ENCODE measurements around the gene GPR183.
"Not testable (repeated sequence)": the region's sequence is repeated elsewhere in the genome, so short reads cannot be mapped to it uniquely, and the experiment has no call there.

Gene GPR183

DNA sequence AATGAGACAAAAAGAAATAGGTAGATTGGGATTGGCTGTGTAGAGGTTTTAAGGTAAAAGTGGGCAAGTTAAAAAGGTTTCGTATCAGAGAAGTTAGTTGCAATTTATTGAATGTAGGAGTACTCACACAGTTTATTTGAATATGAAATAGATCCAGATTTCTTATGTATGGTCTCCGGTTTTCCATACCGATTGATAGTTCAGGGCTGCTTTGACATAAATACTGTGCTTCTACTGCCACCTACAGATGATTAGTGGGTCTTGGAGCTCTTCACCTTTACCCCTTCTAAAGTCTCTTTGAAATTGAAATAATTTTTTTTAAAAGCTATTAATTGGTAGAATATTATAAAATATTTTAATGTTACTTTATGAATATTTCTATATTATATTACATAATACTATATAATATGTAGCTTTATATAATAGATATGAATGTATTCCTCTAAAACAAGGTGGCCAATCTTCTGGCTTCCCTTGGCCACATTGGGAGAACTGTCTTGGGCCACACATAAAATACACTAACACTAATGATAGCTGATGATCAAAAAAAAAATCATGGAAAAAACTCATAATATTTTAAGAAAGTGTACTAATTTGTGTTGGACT lies 41.3 kb downstream of the GPR183 start:
- DNase-seq: peak; percentile 65

GRCh38 chr13:99265162-99265800 lies 41.9 kb downstream of the GPR183 start:
- no peak for DNase-seq

- DNase-seq: no peak
These were observed 43.1 kb downstream of the GPR183 start for GRCh38 chr13:99264051-99264450.

DNA sequence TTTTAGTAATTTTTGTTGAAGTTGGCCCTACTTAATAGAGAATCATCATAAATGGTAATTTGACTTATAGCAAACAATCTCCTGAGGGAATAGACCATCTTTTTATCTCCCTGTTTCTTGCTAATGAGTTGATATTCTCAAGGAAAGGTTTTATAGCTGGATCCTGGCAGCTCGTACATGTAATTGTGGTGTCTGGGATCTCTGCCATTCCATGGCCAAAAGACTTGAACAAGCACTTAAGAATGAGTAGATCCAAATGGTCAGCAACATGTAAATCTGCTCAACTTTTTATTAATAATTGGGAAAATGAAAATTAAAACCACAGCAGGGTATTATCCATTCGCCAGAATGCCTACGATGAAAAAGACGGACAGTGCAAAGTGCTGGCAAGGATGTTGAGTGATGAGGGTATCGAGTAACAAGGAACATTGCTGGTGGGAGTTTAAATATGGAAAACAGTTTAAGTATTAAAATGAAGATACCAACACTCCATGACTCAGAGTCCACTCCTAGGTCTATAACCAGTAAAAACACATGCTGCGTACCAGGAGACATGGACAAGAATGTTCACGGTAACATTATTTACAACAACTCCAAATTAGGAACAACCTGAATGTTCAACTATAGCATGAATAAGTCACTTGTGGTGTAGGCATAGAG lies 43.9 kb downstream of the GPR183 start:
- no peak for DNase-seq

- DNase-seq: no peak
These were observed 46.1 kb downstream of the GPR183 start for GRCh38 chr13:99261059-99261458.

DNA sequence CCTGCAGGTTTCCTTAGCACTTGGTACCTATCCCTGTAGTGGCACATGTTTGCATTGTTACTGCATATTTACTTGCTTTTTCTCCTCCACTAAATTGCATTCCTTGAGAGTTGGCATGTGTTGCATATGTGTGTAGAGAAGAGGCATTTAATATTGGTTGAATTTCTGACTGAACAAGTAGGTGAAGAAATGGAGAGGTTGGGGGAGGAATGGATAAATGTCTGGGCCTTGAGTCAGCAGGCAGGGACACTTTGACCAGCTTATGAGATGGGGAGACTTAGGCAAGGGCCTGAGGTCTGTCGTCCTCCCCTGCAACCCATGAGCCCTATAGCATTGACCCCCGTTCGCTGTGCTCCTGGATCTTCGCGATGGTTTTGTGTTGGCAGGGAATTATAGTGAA lies 47.0 kb downstream of the GPR183 start:
- DNase-seq: no peak

GRCh38 chr13:99258946-99259345 lies 48.3 kb downstream of the GPR183 start:
- peak; percentile 57 for DNase-seq

GRCh38 chr13:99258210-99258860 lies 48.9 kb downstream of the GPR183 start, which contains the start of gene GPR18:
Gene GPR18, minus strand, starts transcription at chr13:99258379. Its CDS starts 2,507 bp downstream, at chr13:99255872.
- DNase-seq: peak; percentile 62

GRCh38 chr13:99257291-99257690 lies 49.9 kb downstream of the GPR183 start:
- DNase-seq: no peak

DNA sequence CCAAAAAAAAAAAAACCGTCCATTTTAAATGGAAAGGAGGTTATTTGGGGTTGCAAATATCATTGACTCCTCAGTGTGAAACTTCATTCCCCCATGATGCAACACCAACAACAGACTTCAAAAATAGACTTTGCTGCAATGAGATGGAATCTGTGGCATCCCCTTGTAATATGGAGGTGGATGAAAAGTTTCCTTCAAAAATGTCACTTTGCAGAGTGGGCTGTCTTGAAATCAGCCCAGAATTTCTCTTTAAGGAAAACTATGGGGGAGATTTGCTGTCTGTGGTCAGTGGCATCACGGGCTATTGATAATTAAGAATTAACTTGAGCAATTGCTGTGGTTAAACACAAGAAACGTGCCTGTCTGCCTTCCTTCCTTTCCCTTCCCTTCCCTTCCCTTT lies 50.5 kb downstream of the GPR183 start:
- DNase-seq: no peak

DNA sequence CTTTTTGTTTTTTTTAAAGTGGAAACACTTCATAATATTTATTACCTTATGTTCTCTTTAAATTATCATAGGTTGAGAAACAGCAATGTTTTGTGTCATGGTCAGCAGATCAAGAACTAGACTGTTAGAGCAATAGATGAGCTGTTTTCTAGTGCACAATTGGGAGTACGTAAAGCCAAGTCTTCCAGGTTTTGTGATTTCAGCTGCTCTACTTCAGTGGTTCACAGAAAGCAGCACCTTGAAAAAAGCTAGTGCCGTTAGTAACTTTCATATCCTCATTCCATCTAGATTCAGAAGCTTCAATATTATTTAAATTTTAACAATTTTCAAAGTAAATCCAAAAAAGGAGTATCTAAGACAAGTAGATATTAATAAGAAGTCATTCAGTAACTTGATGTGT lies 50.9 kb downstream of the GPR183 start:
- DNase-seq: no peak

DNA sequence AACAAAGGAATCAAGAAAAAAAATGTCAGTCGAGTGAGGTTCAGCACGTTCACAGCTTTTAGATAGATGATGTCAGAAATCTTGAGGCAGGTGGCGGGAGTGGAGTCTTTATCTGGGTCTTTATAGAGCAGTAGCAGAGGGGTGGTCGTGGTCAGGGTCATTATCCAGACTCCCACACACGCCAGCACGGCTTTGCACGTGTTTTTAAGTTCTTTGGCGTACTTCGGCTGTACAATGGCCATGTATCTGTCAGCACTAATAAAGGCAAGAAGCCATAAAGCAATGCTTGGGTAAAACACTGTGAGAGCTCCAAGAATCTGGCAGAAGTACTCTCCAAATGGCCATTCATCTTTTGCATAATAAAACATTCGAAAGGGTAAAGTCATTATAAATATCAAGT lies 51.9 kb downstream of the GPR183 start:
- DNase-seq: no peak

GRCh38 chr13:99254830-99255229 lies 52.4 kb downstream of the GPR183 start:
- no peak for DNase-seq

- DNase-seq: no peak
These were observed 55.3 kb downstream of the GPR183 start for GRCh38 chr13:99251921-99252320.

GRCh38 chr13:99250982-99251825 lies 56.0 kb downstream of the GPR183 start:
- DNase-seq: no peak

- DNase-seq: not testable (repeated sequence)
These were observed 57.6 kb downstream of the GPR183 start for GRCh38 chr13:99249606-99250005.

DNA sequence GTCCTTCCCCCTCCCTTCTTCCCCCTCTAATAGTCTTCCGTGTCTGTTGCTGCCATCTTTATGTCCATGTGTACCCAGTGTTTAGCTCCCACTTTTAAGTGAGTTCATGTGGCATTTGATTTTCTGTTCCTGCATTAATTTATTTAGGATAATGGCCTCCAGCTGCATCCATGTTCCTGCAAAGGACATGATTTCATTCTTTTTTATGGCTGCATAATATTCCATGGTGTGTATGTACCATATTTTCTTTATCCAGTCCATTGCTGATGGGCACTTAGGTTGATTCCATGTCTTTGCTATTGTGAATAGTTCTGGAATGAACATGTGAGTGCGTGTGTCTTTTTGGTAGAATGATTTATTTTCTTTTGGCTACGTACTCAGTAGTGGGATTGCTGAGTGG lies 58.0 kb downstream of the GPR183 start:
- DNase-seq: not testable (repeated sequence)

GRCh38 chr13:99246100-99246499 lies 61.1 kb downstream of the GPR183 start:
- no peak for DNase-seq
